Raji (cell line): ENCODE data around the gene SLC22A23.

ENCODE experiments used
- POLR2A ChIP-seq: IDR thresholded peaks from 2 replicates; pipeline ENCODE4 v1.6.1; 2011; ENCODE audit warnings: low read depth, low read length, control low read depth; ENCODE audit not compliant: insufficient read depth

The SLC22A23 gene

DNA sequence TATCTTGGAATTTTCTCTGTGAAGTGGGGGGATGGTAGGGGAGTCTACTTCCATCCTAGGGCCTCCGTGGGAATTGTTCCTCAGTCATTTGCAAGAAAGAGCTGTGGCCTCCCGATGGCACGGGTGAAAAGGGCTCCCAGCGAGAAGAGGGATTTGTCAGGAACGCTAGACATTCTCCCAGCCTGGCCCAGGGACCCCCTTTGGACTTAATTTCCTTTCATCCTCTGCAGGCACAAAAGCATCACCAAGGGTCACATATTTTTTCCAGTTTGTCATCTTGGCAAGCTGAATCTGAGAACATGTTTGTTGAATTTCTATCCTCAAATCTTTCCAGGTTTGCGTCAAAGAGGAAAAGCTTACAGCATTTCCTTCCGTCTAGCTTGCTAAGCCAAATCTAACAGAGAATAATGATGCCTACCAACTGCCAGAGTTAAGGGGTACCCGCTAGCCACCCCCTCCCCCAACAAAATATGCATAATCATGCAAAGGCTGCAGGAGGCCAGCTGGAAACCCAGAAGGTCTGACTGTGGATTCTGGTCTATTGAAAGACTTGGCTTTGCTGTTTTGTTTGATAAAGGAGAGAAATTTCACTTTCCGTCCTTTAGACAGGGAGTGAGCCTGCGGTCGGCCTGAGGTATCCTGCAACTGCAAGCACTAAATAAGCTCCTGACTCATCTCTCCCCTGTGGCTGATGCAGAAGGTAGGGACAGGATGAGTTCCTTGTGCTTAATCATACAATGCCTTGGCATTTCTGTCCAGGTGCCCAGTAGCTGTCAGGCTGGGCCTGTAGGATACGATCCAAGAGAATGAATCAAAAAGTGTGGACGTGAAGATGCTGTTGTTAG is 175.0 kb downstream of the SLC22A23 start:
- TF ChIP-seq POLR2A = no peak

DNA sequence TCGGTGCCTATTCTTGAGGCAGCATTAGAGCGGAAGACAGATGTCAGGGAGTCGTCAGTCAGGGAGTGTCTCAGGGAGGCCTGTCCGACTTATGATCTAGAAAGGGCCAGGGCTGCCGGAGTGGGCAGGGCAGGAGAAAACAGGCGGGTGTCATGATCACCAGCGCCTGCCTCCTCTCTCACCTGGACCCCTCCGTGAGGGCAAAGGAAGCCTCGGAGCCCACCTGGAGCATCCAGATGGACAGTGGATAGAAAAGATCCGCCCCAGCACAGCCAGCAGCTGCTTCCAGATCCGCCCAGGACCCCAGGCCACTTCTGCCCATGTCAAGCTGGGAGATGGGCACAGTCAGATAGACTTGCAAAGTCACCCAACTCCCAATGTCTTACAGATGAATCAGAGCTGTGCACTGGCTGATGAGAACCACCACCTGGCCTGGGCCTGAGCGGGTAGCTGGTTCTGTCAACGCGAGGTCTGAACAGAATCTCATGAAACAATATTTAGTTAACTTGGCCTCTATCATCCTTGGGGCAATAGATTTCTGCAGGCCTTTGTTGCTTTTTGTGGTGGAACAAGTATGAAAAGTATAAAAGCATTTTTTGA is 175.9 kb downstream of the SLC22A23 start:
- TF ChIP-seq POLR2A = no peak

DNA sequence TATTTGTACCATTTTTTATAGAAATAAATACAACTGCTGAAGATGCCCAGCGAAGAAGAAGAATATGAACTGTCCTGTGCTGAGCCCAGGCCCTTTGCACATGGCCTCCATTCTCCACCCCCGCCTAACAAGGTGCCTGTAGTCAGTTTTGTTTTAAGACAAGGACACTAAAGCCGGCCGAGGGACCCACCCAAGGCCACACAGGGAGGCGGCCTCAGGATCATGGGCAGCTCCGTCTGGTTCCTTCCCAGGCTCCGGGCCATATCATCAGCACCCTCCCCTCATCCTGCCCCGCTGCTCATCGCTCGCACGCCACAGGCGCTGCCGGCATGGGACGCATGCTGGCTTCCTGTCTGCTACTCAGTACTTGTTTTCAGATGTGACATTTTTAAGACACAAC is 176.8 kb downstream of the SLC22A23 start:
- no peak for TF ChIP-seq POLR2A

DNA sequence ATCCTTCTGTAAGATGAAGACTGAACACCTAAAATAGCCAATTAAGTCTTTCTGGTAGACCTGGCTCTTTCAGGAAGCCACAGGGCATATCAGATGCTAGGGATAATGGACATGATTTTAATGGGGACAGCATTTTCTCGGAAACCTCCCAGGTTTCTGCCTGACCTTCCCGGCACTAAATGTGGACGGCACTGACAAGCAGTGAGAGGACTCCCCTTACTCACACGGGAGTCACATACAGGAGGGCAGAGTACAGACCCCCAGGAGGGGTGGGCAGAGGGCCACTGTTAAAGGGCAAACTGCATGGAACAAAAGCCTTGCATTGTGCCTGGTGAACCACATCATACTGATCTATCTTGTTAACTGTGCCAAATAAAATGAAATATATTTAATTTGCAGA is 178.2 kb downstream of the SLC22A23 start:
- no peak for TF ChIP-seq POLR2A

DNA sequence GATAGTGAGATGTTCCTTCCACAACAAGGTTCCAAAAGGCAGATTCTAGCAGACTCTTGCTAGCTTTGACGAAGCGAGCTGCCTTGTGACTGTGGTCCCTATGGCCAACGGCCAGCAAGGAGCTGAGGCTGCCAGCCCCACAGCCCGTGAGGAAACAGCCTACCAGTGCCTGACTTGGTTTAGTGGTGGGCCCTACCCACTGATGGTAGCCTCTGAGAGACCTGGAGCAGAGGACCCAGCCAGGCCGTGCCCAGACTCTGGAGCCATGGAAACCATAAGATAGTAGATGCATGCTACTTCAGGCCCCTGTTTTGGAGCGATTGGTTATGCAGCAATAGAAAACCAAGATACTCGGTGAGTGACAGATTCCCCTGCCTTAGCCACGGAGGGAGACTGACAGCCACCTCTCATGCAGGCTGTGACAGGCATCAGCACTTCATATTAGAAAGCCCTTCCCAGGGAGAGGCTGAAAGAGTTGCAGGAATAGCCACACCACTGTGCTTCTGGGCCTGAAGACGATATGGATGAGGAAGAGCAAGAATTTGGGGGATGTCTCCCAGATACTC is 178.9 kb downstream of the SLC22A23 start:
- no peak for TF ChIP-seq POLR2A

DNA sequence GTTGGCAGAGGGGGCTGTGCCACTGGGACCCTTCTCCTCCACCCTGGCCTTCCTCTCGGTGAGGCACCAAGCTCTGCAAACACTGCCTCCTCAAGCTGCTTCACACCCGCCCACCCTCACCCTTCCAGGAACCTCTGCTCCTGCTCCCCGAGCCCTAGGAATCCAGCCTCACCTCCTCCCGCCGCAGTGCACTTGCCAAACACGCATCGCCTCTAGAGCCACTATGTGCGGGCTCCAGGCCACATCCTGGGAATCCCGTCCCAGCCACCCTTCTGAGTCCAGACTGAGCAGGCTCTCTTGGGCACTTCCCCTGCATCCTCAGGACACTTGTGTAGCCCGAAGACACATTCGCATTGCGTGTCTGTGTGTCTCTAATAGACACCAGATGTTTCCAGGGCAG is 179.6 kb downstream of the SLC22A23 start:
- TF ChIP-seq POLR2A = no peak

DNA sequence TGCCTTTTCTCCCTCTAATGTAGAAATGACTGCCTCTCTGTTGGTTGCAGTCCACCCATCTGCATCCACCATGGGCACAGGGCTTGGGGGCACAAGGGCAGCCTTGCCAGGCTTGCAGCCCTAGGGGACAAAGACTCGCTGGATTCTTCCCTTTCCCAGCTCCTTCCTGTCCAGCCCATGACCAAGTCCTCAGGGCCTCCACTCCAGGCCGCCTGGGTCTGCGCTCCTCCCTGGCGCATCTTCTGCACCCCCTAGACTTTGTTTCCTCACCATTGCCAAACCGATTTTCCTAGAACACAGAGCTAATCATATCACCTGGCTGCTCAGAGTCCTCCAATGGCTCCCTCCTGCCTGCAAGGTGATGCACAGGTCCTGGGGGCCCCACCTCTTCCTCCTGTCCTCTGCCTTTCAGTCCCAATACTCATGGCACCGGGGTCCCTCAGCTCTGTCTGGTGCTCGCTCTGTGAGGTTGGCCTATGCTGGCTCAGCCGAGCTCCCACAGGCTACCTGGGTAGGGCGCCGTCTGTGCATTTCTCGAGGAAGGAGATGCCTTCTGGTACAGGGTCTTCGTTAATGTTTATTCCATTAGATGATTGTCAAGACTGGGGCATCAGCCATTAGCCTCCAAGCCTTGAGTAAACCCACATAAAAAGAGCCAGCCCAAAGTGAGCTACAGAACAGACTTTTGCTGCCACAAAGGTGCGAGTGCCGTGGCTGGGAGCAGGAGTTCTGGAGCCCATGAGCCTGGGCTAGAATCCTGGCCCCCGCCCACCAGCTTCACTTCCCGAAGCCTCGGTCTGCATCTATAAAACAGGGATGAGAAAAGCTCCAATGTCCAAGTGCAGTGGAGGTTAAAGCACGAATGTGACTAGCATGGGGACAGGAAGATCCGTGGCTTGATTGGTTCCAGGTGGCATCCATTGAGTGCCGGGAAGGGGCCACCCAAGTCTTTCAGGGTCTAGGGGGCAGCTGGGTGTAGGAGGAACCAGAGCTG is 180.4 kb downstream of the SLC22A23 start:
- no peak for TF ChIP-seq POLR2A

DNA sequence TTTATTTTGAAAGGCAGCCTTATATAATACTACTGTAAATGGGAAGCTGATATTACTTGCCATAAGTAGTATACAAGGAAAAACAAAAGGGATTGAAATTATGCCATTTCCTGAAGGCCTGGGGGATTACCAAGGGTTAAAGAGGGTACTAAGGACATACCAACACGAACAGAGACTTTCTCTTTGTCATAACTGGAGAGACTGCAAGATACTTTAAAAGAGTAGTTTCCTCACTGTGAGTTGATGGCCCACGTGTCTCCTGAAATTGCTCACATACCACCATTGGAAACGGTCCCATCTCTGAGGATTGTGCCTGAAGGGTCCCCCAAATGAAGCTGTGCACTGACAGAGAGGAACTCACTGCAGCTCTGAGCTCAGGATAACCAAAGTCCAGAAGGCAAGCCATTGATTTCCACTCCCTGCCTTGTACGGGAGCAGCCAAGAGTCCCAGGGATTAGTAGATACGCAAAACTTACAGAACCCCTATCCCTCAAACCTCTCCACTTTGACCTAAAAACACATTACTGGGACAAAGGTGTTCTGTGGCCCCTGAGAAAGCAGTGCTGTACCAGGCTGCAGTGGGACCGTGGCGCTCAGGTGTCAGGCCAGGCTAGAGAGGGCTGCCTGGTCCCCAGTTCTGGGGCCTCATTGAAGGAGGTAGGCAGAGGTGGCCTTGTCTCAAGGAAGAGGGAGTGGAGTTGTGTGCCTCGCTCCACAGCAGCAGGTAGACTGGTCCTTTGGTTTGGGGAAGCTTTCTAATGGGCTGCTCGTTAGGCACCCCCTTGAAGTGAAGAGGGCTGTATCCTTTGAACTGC is 182.9 kb downstream of the SLC22A23 start:
- no peak for TF ChIP-seq POLR2A

DNA sequence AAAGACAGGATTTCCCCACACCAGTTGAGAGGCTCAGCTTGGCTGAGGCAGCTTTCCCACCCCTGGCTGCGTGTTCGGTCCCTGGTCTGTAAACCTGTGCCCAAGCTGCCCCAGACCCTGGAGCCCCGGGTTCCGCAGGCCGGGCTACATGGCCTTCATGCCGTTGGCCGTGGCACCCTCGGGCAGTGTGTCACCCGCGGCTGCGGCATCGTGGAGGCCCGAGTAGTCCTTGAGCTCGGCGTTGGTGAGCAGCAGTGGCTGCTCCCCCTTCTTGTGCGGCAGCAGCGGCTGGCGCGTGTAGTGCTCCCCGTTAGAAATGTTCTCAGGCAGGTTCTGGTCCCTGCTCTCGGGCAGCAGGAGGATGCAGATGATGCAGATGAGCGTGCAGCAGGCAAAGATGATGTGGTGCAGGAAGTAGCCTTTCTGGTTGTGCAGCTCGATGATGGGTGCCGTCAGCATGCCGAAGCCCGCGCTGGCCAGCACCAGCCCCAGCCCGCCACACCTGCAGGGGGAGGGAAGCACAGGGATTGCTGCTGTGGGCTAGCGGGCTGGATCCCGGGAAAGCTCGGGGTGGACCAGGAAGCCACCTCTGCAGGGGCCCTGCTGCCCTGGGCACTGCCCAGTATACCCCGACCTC is 183.8 kb downstream of the SLC22A23 start:
- no peak for TF ChIP-seq POLR2A

DNA sequence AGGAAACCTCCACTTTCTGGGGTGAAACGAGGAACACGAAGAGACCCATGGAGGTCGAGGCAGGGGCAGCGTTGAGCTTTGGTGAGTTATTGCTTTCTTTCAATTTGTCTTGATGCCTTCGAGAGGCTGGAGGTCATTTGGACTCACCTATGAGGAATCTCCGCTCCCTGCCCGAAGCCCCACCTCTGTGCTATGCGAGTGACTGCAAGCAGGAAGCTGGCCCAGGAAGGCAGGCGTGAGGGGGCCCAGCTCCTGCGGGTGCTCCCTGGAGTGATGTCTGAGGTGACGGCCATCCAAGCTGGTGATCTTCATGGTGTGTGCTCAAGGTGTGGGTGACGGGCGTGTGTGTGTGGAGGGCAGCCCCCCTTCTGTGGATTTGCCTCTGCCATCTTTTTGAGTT is 185.1 kb downstream of the SLC22A23 start:
- TF ChIP-seq POLR2A = no peak

DNA sequence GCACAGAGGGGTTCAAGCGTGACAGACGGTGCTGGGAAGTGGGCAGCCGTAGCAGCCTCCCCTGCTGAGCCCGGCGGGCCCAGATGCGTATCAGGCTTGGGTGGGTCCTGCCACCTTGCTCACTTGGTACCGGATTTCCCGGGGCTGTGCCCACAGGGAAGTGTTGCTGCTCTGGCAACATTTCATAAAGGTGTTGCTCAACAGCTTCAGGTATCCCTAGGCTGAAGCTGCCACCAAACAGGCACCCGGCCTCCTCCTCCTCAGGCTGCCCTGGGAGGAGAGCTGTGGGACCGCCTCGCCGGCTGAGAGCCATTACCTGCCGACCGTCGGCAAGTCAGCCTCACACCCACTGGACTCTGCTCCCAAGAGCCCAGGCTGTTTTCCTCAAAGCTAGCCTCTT is 186.6 kb downstream of the SLC22A23 start:
- TF ChIP-seq POLR2A = no peak

DNA sequence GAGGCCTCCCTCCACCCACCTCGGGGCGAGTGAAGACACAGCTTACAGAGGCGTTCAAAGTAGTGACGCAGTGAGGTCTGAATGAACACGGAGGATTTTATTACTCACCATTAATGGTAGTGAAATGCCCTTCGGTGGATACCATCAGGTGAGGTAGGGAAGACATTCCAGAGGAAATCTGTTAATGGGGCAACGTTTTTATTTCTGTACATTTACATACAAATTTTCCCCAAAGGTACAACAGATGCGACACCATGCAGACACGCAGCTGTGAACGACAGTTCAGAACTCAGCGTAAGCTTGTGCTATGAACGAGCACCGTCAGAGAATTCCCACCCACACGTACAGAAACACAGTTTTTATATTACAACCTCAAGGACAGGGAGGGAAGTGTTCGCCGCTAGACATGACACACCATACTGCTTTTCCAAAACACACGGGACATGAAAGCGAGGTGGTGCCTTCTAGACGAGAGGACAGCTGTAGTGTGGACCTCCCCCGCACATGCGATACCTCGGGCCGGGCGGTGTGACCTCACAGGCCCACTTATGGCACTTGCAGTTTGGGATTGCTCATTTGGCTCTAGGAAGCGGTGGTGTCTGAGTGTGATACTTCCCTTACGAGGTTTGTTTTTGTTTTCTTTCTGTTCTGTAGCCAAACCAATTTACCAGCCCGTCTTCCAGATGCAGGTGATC is 187.4 kb downstream of the SLC22A23 start:
- TF ChIP-seq POLR2A = no peak

DNA sequence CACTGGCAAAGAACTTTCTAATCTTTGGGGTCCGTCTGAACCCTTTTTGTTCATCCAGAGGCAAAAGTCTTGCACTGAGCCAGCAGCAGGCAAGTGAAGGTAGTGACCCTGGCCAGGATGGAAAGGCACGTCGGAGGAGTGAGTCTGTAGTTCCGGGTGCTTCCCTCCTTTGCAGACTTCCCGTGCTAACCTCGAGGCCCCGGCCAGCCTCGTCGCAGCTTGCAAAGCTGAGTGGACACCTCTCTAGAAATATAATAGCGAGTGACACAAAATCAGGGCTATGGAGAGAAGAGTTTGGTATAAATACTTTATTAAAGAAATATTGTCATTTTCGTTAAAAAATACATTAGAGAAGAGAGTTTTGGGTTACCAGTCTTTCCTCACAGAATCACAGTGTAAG is 188.2 kb downstream of the SLC22A23 start:
- no peak for TF ChIP-seq POLR2A
